Central memory CD4-positive, alpha-beta T cell (primary cell): ENCODE results near the gene IQGAP2.
"Not testable (repeated sequence)": the region's sequence is repeated elsewhere in the genome, so short reads cannot be mapped to it uniquely, and the experiment has no call there.

Experiments
- DNase-seq: peaks from one replicate; pipeline ENCODE4 v3.0.0; 2022

IQGAP2 gene

GRCh38 chr5:76419597-76420298 is 16.7 kb downstream of the IQGAP2 start:
- DNase-seq = no peak

- DNase-seq = no peak
These were observed 19.1 kb downstream of the IQGAP2 start for GRCh38 chr5:76422227-76422626.

GRCh38 chr5:76422742-76423141 is 19.7 kb downstream of the IQGAP2 start:
- no peak for DNase-seq

- no peak for DNase-seq
These were observed 22.1 kb downstream of the IQGAP2 start for GRCh38 chr5:76425146-76425545.

GRCh38 chr5:76425928-76426804 is 23.1 kb downstream of the IQGAP2 start:
- no peak for DNase-seq

GRCh38 chr5:76427206-76428140 is 24.4 kb downstream of the IQGAP2 start:
- no peak for DNase-seq

- DNase-seq = not testable (repeated sequence)
These were observed 25.5 kb downstream of the IQGAP2 start for GRCh38 chr5:76428550-76428949.

- DNase-seq = no peak
These were observed 30.2 kb downstream of the IQGAP2 start for GRCh38 chr5:76433261-76433660.

- not testable (repeated sequence) for DNase-seq
These were observed 34.4 kb downstream of the IQGAP2 start for GRCh38 chr5:76437507-76437906.

- no peak for DNase-seq
These were observed 34.9 kb downstream of the IQGAP2 start for GRCh38 chr5:76438025-76438424.

- no peak for DNase-seq
These were observed 36.1 kb downstream of the IQGAP2 start for GRCh38 chr5:76439201-76439600.

GRCh38 chr5:76439929-76440328 is 36.8 kb downstream of the IQGAP2 start:
- DNase-seq = no peak

GRCh38 chr5:76441101-76441500 is 38.0 kb downstream of the IQGAP2 start:
- DNase-seq = no peak

- no peak for DNase-seq
These were observed 39.0 kb downstream of the IQGAP2 start for GRCh38 chr5:76441890-76442673.

GRCh38 chr5:76443066-76443800 is 40.1 kb downstream of the IQGAP2 start:
- no peak for DNase-seq

GRCh38 chr5:76445063-76445462 is 42.0 kb downstream of the IQGAP2 start:
- no peak for DNase-seq

GRCh38 chr5:76445830-76446229 is 42.7 kb downstream of the IQGAP2 start:
- no peak for DNase-seq

- no peak for DNase-seq
These were observed 43.7 kb downstream of the IQGAP2 start for GRCh38 chr5:76446776-76447175.

- DNase-seq = no peak
These were observed 46.5 kb downstream of the IQGAP2 start for GRCh38 chr5:76449606-76450005.

- no peak for DNase-seq
These were observed 47.0 kb downstream of the IQGAP2 start for GRCh38 chr5:76450054-76450453.

- no peak for DNase-seq
These were observed 48.1 kb downstream of the IQGAP2 start for GRCh38 chr5:76451031-76451701.
